ENCODE results near the gene ALDH4A1.
"Not testable (repeated sequence)": the region's sequence is repeated elsewhere in the genome, so short reads cannot be mapped to it uniquely, and the experiment has no call there.

The ALDH4A1 gene

DNA sequence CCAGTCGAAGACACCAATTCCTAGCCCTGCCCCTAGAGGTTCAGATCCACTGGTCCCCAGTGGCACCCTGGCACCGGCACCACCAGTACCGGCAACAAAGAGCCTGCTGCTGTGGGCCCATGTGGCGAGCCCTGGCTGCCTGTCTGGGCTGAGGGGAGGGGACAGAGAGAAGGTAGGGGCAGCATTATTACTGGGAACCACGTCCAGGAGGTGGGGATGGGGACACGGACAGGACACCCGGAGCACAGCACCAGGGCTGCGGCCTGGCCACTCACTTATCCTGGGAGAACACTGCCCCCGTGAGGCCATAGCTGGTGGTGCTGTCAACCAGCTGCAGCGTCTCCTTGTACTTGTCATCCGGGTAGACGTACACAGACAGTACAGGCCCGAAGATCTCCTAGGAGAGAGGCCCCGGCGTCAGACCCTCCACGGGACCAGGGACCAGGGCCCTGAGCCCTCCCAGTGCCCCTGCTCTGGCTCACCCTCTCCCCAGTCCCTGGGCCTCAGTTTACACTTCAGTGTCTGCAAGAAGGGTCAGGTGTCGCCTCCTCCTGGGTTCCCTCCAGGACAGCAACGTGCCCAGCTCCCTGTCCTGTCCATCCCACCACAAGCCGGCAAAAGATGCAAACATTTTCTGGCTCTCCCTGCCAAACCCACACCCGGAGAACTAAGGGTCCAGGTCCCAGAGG, 27.1 kb downstream of the ALDH4A1 start:
- DNase-seq = peak; percentile 74

DNA sequence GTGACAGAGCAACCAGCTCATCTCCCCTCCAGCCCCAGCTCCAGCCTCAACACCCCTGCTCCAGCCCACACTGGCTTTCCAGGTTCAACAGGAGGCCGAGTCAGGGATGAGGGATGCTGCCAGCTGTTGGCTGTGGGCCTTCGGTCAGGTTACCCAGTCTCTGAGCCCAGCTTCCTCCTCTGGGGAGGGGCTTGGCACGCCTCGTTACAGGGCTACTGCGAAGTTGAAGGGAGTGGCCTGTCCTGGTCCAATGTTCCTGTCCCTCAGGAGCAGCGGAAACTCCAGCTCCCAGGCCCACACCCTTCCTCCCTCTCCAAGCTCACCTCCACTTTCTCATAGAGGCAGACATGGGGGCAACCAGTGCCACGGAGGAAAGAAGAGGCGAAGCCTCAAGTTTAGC, 27.8 kb downstream of the ALDH4A1 start:
- DNase-seq = no peak

DNA sequence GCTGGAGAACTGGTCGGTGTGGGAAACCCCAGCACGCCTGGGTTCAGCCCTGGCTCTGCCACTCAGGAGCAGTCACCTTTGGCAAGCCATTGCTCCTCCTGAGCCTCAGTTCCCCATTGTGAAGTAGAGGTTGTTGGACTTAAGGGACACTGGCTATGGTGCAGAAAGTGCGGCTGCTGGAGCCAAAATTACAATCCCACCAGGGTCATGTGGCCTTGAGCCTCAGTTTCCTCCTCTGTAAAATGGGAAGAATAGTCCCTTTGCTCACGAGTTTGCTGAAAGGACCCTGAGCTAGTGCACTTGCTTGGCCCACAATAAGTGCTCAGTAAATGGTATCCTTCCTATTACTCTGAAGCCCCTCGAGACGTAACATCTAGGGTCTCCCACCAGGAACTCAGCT, 28.3 kb downstream of the ALDH4A1 start:
- no peak for DNase-seq

DNA sequence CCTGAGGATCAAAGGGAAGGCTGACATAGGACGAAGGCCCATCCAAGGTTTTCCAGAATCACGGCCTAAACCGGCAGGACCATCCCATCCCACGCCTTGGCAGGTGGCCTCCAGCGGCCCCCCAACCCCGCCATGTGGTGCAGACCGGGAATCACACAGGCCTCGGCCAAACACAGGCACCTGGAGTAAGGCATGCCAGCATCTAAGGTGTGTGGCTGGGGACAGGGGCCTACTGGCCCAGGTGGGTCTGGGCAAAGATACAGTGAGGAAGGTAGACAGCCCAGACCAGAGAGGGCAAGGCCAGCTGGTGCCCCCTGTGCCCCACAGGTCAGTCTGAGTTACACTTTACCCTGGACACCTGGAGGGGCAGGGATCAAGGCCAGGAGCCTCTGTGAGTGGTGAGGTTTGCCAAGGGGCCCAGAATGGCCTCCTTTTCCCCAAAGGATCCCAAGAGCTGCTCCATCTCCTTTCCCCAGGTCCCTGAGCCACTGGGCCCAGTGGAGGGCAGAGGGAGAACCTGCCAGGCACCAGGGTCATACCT, 30.2 kb downstream of the ALDH4A1 start:
- no peak for DNase-seq

DNA sequence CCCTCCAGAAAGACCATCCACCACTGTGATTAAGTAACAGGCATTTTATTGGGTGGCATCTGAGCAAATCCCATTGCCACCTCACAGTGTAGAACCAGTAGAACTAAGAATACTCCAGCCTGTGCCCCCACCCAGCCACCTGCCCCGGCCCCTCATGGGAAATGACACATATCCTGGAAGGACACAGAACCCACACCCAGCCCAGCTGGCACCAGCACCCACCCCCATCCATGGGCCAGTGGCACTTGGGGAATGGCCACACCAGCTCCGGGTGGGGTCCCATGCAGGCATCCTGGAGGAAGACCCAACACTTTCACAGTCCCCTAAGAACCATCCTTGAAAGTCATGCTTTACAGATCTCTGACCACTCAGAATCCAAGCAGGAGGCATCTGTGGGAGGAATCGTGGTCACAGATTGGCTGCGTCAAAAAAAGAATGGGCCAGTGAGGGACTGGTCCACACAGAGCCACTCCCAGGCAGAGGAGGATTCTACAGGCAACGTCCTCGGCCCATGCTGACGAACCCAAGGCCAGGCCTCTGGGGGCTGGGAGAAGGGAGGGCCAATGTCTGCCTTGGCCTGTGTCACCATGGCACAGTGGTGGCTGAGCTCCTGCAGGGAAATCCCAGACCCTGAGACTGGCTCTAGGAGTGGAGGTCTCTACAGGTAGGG, 30.8 kb downstream of the ALDH4A1 start:
- DNase-seq = no peak

DNA sequence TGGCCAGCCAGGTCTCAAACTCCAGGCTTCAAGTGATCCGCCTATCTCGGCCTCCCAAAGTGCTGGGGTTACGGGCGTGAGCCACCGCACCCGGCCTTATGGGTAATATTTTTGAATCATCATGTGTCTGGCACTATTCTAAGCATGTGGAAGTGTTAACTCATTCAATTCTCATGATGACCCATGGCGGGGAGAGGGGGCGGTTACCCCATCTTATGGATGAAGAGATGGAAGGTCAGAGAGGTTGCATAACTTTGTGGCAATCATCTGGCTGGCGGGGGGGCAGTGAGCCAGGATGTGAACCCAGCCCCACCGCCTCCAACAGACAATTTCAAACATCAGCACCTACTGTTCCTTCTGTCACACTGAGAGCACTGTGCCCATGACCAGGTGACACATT, 31.4 kb downstream of the ALDH4A1 start:
- DNase-seq = no peak

DNA sequence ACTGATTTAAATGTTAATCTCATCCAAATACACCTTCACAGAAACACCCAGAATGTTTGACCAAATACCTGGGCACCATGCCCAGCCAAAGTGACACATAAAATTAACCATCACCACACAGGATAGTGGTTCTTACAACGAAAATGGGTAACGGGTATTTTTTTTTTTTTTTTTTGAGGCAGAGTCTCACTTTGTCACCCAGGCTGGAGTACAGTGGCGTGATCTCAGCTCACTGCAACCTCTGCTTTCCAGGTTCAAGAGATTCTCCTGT, 31.8 kb downstream of the ALDH4A1 start:
- DNase-seq = not testable (repeated sequence)

DNA sequence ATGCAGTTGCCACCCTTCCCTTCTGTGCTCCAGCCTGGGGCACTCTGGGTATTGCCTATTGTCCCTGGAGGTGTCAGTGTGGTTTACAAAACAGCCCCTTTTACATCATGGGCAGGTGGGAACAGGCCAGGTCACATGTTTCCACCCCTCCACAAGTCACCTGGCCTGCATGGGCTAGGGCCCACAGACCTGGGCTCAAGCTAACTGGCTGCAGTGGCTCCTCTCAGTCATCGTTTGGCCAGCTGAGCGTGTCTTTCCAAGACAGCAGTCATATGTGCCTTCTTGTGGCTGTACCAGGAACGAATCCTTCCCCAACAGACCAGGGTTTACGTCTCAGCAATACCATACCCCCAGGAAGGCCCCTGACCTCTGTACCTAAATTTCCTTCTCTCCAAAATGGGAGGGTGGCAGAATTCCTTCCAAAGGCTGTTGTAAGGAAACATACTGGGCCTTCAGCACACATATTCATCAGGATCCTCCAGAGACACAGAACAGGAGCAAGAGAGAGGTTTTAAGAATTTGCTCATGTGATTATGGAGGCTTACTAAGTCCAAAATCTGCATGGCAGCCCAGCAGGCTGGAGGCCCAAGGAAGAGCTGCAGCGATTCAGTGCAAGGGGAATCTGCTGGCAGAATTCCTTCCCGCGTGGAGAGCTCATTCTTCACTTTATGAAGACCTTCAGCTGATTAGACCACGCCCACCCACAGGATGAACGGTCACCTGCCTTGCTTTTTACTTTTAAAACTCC, 32.3 kb downstream of the ALDH4A1 start:
- no peak for DNase-seq

DNA sequence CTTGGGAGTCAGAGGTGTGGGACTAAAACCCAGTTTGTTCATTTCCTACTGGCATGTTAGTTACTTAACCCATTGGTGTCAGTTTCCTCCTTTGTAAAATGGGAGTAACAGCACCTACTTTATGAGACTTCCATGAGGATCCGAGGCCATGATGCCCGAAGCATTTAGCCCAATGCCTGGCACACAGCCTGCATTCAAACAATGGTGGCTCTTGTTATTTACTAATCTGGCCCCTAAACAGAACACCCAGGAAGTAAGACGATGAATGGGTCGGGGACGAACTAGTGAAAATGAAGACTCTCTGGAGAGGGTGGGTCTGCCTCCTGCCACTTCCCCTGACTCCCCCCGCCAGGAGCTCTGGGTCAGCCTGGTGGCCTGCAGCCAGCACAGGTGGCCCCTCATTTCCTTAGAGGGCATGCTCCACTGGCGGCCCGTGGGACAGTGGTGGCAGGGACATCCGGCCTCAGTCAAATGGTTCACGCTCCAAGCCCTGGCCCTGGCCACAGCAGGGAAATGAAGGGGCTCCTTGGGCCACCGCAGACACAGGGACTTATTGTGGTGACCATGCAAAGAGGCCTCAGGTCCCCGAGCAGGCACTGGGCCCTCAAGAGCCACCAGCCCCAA, 33.4 kb downstream of the ALDH4A1 start:
- DNase-seq = no peak

DNA sequence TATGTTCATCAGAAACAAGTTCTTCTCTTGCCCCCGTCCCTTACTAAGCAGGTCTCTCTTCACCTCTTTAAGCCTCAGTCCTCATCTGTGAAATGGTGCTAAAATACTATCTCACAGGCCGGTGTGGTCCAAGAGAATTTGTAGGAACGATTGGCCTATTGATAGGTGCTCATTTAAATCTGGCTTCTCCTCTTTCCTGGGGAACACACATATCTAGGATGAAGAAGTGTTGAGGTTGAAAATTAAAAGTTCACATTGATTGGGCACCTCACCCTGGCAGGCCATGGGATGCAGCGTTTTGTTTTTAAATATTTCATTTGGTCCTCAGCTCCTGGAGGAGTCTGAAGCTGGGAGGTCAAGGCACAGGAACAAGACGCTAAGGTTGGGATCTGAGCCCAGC, 34.0 kb downstream of the ALDH4A1 start:
- DNase-seq = no peak

DNA sequence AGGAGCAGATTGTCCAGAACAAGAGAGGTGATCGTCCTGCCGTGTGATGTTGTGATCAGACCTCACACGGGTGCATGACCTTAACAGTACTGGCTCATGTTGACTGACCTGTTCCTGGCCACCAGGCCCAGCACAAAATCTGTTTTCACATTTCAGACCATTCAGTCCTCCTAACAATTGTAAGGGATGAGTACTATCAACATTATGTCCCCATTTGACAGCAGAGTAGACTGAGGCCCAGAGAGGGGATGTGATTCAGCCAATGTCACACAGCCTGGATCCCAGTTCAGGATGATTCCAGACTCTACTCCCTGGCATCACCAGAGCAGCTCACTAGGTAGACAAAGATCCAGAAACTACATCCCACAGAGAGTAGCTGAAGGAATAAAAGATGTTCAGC, 35.5 kb downstream of the ALDH4A1 start:
- no peak for DNase-seq

DNA sequence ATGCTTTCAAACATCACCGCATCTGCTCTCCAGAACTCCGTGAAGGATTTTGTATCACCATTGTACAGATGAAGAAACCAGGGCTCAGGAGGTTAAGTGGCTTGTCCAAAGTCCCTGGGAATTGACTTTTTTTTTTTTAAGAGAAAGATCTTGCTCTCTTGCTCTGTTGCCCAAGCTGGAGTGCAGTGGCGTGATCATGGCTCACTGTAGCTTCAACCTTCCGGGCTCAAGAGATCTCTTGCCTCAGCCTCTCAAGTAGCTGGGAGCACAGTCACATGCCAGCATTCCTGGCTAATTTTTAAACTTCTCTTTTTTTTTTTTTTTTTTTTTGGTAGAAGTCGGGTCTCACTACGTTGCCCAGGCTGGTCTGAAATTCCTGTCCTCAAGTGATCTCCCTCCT, 36.0 kb downstream of the ALDH4A1 start:
- no peak for DNase-seq

DNA sequence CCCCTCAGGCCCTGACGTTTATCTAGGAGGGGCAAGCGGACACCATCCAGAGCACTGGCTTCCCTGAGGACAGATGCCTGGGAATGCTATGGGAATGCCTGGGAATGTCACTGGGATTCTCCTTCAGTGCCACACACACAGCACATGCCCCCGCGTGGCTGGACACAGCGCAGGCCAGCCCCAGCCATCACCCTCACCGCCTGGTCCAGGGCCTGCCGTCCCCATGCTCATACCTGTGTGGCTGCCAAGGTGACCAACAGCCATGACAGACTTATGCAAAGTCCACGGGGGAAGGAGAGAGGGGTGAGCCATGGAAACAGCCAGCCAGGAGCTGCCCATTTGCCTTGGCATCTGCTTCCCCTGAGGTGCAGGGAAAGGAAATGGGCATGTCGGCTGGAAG, 37.2 kb downstream of the ALDH4A1 start:
- no peak for DNase-seq

DNA sequence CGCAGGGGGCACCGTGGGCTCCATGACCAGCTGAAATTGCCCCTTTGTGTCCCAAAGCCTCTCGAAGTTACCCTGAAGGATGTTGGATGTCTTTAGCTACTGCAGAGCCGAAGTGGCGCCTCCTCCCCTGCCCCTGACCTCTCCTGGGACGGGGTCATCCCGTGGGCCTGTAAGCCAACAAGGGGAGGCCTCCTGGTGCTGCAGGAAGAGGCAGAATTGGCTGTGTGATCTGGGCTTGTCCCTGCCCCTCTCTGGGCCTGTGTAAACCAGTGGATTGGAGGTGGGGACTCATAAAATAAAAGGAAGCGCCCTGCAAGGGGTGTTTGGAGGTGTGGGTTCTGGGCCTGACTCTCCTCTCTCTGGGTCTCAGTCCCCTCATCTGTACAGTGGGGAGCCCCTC, 40.8 kb downstream of the ALDH4A1 start:
- no peak for DNase-seq

DNA sequence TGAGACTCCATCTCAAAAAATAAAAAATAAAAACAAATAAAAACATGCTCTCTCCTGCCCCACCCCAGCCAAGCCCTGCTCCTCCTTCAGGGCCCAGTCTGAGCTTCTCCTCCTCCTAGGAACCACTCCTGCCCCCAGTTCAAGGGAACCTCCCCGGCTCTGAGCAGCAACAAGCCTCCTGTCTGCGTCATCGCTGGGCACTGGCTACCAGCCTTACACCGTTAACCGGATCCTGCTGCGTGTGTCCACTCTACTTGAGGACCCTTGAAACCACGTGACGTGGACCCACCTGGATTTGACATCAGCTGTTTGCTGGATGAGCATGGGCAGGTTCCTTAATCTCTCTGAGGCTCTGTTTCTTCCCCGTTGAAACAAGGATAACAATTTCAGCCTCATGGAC, 41.3 kb downstream of the ALDH4A1 start:
- DNase-seq = no peak

DNA sequence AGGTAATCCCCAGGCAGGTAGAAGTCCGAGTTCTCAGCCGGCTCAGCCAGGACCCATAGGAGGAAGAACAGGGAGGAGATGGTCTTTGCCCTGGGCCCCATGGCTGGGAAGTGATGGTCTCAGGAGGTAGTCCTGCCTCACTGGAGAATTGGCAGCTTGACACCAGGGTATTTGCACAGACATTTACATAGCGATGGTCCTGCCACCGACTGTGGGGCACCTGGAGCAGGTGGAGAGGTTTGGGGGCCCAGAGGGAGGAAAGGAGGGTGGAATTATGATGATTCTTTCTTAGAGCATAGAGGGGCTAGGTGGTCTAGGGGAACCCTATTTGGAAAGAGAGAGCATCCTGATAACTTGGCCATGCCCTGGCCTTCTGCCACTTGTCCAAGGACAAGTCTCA, 42.8 kb downstream of the ALDH4A1 start, which contains the start of gene TAS1R2:
Gene TAS1R2, minus strand, starts transcription at position 101 of the 400 bp plus-strand sequence. Its CDS starts 0 bp downstream, at position 101.
- no peak for DNase-seq

DNA sequence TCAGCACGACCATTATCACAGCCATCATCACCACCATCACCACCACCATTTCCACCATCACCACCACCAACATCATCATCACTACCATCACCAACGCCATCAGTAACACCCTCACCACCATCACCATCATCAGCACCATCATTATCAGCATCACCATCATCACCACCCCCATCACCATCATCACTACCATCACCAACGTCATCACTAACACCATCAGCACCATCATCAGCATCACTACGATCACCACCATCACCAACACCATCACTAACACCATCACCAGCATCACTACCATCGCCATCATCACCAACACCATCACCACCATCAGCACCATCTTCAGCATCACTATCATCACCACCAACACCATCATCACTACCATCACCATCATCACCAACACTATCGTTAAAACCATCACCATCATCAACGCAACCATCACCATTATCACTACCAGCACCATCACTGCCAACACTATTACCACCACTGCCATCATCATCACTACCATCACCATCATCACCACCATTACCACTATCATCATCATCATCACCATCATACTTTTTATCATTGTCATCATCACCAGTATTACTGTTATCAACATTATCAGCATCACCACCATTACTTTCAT, 44.2 kb downstream of the ALDH4A1 start:
- DNase-seq = no peak

DNA sequence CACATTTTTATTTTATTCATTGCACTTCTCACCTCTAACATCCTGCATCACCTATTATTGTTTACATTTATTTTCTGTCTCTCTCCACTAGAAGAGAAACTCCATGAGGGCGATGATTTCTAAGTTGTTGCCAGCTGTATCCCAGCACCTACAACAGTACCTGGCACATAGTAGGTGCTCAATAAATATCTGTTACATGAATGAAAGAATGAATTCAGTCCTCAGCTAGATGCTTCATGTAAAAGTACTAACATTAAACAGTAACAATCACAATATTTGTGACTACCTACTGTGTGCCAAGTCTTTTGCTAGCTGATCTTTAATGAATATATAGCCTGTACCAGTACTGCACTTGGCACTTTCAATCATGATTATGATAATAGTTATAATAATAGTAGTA, 45.9 kb downstream of the ALDH4A1 start:
- DNase-seq = no peak

DNA sequence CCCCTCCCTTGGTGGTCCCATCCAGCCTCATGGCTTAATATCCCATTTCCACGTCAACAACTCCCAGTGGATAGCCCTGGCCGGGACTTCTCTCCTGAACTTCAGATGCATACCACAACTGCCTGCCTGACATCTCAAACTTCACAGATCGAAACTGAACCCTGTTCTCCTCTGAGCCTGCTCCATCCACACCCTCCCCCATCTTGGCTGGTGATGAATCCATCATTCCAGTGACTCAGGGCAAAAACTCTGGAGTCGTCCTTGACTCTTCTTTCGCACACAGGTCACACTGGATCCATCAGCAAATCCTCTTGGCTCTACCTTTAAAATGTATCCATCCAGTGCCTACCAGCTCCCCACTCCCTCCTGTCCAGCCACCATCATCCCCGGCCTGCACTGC, 46.8 kb downstream of the ALDH4A1 start:
- no peak for DNase-seq

DNA sequence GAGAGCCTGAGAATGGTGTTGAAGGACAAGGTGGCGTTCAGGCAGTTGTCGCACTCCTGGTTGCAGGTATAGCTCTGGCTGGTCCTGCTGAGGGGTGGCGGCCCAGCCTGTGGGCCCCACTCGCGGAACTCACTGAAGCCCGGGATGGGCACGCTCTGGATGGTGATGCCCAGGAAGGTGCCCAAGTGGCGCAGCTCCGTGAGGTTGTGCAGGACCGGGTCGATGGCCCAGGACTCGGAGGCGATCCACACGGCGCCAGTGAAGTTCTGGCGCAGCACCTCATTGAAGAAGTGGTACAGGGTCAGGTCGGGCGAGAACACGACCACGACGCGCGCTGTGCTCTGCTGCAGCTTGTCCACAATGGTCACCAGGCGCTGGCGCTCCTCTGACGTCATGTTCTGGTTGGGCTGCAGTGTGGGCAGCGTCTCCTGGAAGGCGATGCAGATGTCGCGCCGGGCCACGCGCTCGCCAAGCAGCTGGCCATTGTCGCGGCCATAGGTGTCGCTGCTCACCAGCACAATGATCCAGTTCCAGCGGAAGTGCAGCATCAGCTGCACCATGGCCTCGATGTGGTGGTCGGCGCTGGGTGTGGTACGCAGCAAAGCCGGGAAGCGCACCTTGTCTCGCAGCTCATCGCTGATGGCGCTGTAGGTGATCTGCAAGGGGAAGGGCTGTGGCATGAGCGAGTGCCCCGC, 47.9 kb downstream of the ALDH4A1 start:
- no peak for DNase-seq

DNA sequence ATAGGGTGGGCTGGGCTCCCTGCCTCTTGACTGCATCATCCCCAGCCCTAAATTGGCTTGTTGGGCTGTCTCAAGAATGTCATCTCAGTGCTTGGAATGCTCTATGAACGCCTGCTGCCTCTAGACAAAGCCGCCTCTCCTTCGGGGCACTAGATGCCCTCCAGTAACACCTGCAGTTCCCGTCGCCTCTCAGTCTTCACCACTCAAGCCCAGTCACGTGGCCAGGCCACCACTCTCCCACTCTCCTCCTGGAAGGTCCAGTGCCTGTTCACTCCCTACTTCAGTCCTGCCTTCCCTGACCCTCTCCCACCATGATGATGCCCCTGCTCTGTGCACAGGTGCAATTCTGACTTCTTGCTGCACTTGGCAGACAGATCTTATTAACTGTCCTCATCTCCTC, 49.9 kb downstream of the ALDH4A1 start:
- no peak for DNase-seq

DNA sequence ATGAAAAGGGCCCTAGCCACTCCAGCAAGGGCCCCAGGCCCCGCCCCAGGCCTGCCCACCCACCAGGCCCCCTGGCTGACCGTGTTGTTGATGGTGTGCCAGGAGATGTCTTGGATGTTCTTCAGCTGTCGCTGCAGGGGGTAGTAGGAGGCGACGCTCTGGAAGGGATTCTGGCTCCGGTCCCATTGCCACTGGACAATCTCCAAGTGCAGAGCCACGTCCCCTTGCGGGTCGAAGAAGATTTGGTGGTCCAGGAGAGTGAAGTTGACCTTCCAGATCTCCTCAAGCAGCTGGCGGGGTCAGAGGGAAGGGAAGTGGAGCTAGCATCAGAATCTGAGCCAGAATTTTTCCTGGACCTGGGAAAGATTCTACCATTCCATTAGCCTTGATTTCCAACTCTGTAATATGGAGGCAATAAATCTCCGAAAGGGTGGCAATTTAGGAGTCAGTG, 53.1 kb downstream of the ALDH4A1 start:
- no peak for DNase-seq
